ENCODE measurements around the gene KCP.

KCP gene

GRCh38 chr7:128838109-128838779, 72.3 kb downstream of the KCP start:
- Mint-ChIP-seq H3K9me3 (no peaks in the 10 kb centered on the region), H3K27ac (no peak overlapping the region), H3K36me3 (ENCODE audit: low read depth) (peaks cover 31% of the 10 kb centered on the region), H3K27me3 (ENCODE audit: low read depth) (peaks cover 3% of the 10 kb centered on the region), H3K4me3 (no peak overlapping the region), H3K4me1 (peaks cover 29% of the 10 kb centered on the region)
- TF ChIP-seq CTCF (IDR thresholded peaks at IDR 0.05; ENCODE audit: unreplicated experiment in 3 of 3): no peak

GRCh38 chr7:128837521-128837921, 73.0 kb downstream of the KCP start:
- no peak overlapping the region for H3K4me3 Mint-ChIP-seq
- no peak overlapping the region for H3K27ac Mint-ChIP-seq
- H3K4me1 Mint-ChIP-seq: peaks cover 29% of the 10 kb centered on the region
- no peaks in the 10 kb centered on the region for H3K9me3 Mint-ChIP-seq
- TF ChIP-seq CTCF (IDR thresholded peaks at IDR 0.05; ENCODE audit: unreplicated experiment in 3 of 3): no peak
- peaks cover 3% of the 10 kb centered on the region for H3K27me3 Mint-ChIP-seq (ENCODE audit: low read depth)
- H3K36me3 Mint-ChIP-seq (ENCODE audit: low read depth): peaks cover 31% of the 10 kb centered on the region

GRCh38 chr7:128836729-128837348, 73.7 kb downstream of the KCP start:
- H3K27me3 Mint-ChIP-seq (ENCODE audit: low read depth): peaks cover 3% of the 10 kb centered on the region
- peaks cover 29% of the 10 kb centered on the region for H3K4me1 Mint-ChIP-seq
- H3K9me3 Mint-ChIP-seq: no peaks in the 10 kb centered on the region
- peak overlapping the region in 2 of 3 experiments; percentile 17 to 66 for H3K4me3 Mint-ChIP-seq
- TF ChIP-seq CTCF (IDR thresholded peaks at IDR 0.05; ENCODE audit: unreplicated experiment in 3 of 3): no peak
- H3K27ac Mint-ChIP-seq: peak overlapping the region in 2 of 3 experiments; percentile 69 to 73
- peaks cover 27% of the 10 kb centered on the region for H3K36me3 Mint-ChIP-seq (ENCODE audit: low read depth)

- Mint-ChIP-seq H3K4me1 (peaks cover 29% of the 10 kb centered on the region), H3K27ac (peak overlapping the region; percentile 11 to 73 (median 69)), H3K27me3 (ENCODE audit: low read depth) (peaks cover 3% of the 10 kb centered on the region), H3K9me3 (no peaks in the 10 kb centered on the region), H3K36me3 (ENCODE audit: low read depth) (peaks cover 27% of the 10 kb centered on the region), H3K4me3 (peak overlapping the region in 2 of 3 experiments; percentile 17 to 66)
- no peak for TF ChIP-seq CTCF (IDR thresholded peaks at IDR 0.05; ENCODE audit: unreplicated experiment in 3 of 3)
These were observed 74.5 kb downstream of the KCP start for GRCh38 chr7:128835790-128836641.

- Mint-ChIP-seq H3K36me3 (ENCODE audit: low read depth) (peaks cover 25% of the 10 kb centered on the region), H3K9me3 (no peaks in the 10 kb centered on the region), H3K27me3 (ENCODE audit: low read depth) (peaks cover 3% of the 10 kb centered on the region), H3K27ac (peak overlapping the region in 2 of 3 experiments; percentile 73 to 77), H3K4me3 (peak overlapping the region in 1 of 3 experiments; percentile 66), H3K4me1 (peaks cover 29% of the 10 kb centered on the region)
- no peak for TF ChIP-seq CTCF (IDR thresholded peaks at IDR 0.05; ENCODE audit: unreplicated experiment in 3 of 3)
These were observed 75.2 kb downstream of the KCP start for GRCh38 chr7:128835231-128835751.

Measured in nephron (organoid).